SK-N-SH (cell line): Measurements from ENCODE around the gene MYB. TPM values are rescaled to one million over a fixed set of nuclear protein-coding genes. Genes with fewer than 3 reads are reported as not detected.

Source experiments
- CTCF ChIA-PET: fragments of 300-600, 350-600 bp; formaldehyde crosslinking; extraction: SDS; loops from one replicate; lab custom pipeline; 2021; lab: Yijun Ruan, JAX
- POLR2A ChIA-PET: fragments of 350-600 bp; sonication (Branson Sonifier 250); formaldehyde crosslinking; extraction: SDS; loops from one replicate; lab custom pipeline; 2020; ENCODE audit warnings: antibody characterized with exemption, inconsistent platforms; lab: Yijun Ruan, JAX
- DNase-seq: peaks from one replicate; pipeline ENCODE4 v3.0.0; 2012
- H2AFZ ChIP-seq: fragments of 200-600 bp; sonication (generic); 2 replicates; pipeline ENCODE4 v1.8.1; 2016; ENCODE audit warnings: antibody characterized with exemption, mild to moderate bottlenecking, low read depth
- H3F3A ChIP-seq: fragments of 200-600 bp; sonication (generic); replicated peaks from 2 replicates; pipeline ENCODE3; 2016; ENCODE audit warnings: antibody characterized with exemption, mild to moderate bottlenecking; ENCODE audit not compliant: insufficient read depth
- H3K27ac ChIP-seq, 2 experiments: fragments of 200-500 bp in 1 of 2; fragments of 200-600 bp in 1 of 2; sonication (Bioruptor generic) in 1 of 2; sonication (generic), shearing (Covaris generic) in 1 of 2; 2 replicates each; pipeline versions ENCODE4 v1.5.1 to v1.6.1; 2014 to 2016; ENCODE audit warnings: low read depth in 2 of 2, inconsistent platforms in 1 of 2, low read length in 1 of 2, mild to moderate bottlenecking in 1 of 2, mixed read lengths in 1 of 2
- H3K27me3 ChIP-seq: fragments of 200-600 bp; sonication (generic), shearing (Covaris generic); 2 replicates; pipeline ENCODE4 v1.6.1; 2016; ENCODE audit warnings: mixed run types; ENCODE audit not compliant: insufficient read depth
- H3K36me3 ChIP-seq, 2 experiments: fragments of 200-500 bp in 1 of 2; fragments of 200-600 bp in 1 of 2; sonication (Bioruptor generic) in 1 of 2; sonication (generic) in 1 of 2; replicated peaks in 1 of 2; 2 replicates each; pipeline versions ENCODE3 to v1.5.1; 2014 to 2016; ENCODE audit warnings: low read length in 1 of 2, mild to moderate bottlenecking in 1 of 2; ENCODE audit not compliant: insufficient read depth in 2 of 2, control insufficient read depth in 1 of 2
- H3K4me1 ChIP-seq, 2 experiments: fragments of 200-500 bp in 1 of 2; fragments of 200-600 bp in 1 of 2; sonication (Bioruptor generic) in 1 of 2; sonication (generic), shearing (Covaris generic) in 1 of 2; 2 replicates each; pipeline versions ENCODE4 v1.5.1 to v1.6.1; 2014 to 2016; ENCODE audit warnings: low read depth in 1 of 2, low read length in 1 of 2, mixed run types in 1 of 2; ENCODE audit not compliant: insufficient read depth in 2 of 2, control insufficient read depth in 1 of 2
- H3K4me2 ChIP-seq: fragments of 200-600 bp; sonication (generic), shearing (Covaris generic); 2 replicates; pipeline ENCODE4 v1.6.1; 2017; ENCODE audit warnings: mixed run types
- H3K4me3 ChIP-seq, 2 experiments: fragments of 200-500 bp in 1 of 2; fragments of 200-600 bp in 1 of 2; sonication (Bioruptor generic) in 1 of 2; sonication (generic), shearing (Covaris generic) in 1 of 2; 2 replicates each; pipeline versions ENCODE4 v1.5.1 to v1.8.1; 2014 to 2016; ENCODE audit warnings: low read depth in 2 of 2, inconsistent platforms in 1 of 2, low read length in 1 of 2, mild to moderate bottlenecking in 1 of 2, mixed read lengths in 1 of 2, moderate library complexity in 1 of 2
- H3K79me2 ChIP-seq: fragments of 200-600 bp; sonication (generic); 2 replicates; pipeline ENCODE4 v1.8.1; 2017; ENCODE audit warnings: mild to moderate bottlenecking; ENCODE audit not compliant: insufficient read depth
- H3K9ac ChIP-seq: fragments of 200-600 bp; sonication (generic); 2 replicates; pipeline ENCODE4 v1.6.1; 2017; ENCODE audit warnings: mixed run types
- H3K9me2 ChIP-seq: fragments of 200-600 bp; sonication (generic); 2 replicates; pipeline ENCODE4 v1.6.1; 2017; ENCODE audit warnings: mixed run types
- H3K9me3 ChIP-seq: fragments of 200-600 bp; sonication (generic); 2 replicates; pipeline ENCODE4 v1.6.1; 2017; ENCODE audit warnings: mixed run types, mild to moderate bottlenecking, moderate library complexity
- H4K20me1 ChIP-seq: fragments of 200-600 bp; sonication (generic); 2 replicates; pipeline ENCODE4 v1.6.1; 2017; ENCODE audit warnings: mild to moderate bottlenecking, mixed run types; ENCODE audit not compliant: insufficient read depth
- EP300 ChIP-seq, 2 experiments: IDR thresholded peaks; 2 replicates each; pipeline versions ENCODE4 v1.4.0 to v1.6.1; 2012; ENCODE audit warnings: borderline replicate concordance in 1 of 2, low read depth in 1 of 2, low read length in 1 of 2
- FOSL2 ChIP-seq: IDR thresholded peaks from 2 replicates; pipeline ENCODE4 v1.4.0; 2012; ENCODE audit warnings: low read depth, mild to moderate bottlenecking, moderate library complexity, borderline replicate concordance
- FOXM1 ChIP-seq: IDR thresholded peaks from 2 replicates; pipeline ENCODE4 v1.4.0; 2012; ENCODE audit warnings: low read depth, mild to moderate bottlenecking
- GATA2 ChIP-seq: sonication (generic); formaldehyde crosslinking; IDR thresholded peaks from 2 replicates; pipeline ENCODE4 v1.5.0; 2020; ENCODE audit warnings: mild to moderate bottlenecking, missing genetic modification reagents
- MXI1 ChIP-seq: IDR thresholded peaks from 2 replicates; pipeline ENCODE4 v1.6.1; 2012; ENCODE audit warnings: mild to moderate bottlenecking, low read depth, low read length, improper control_type of control experiment
- POLR2AphosphoS5 ChIP-seq: IDR thresholded peaks from 2 replicates; pipeline ENCODE4 v1.6.1; 2012; ENCODE audit warnings: low read depth, low read length
- RXRA ChIP-seq: IDR thresholded peaks from 2 replicates; pipeline ENCODE4 v1.4.0; 2012; ENCODE audit warnings: low read depth, mild to moderate bottlenecking, borderline replicate concordance
- SMC3 ChIP-seq: IDR thresholded peaks from 2 replicates; pipeline ENCODE4 v1.6.1; 2012; ENCODE audit warnings: low read depth, low read length, improper control_type of control experiment
- WGBS: methylation state at CpG from one replicate; pipeline ENCODE4 v1.1.6; 2017; ENCODE audit warnings: low lambda C conversion rate; 5-methylcytosine and 5-hydroxymethylcytosine counted together
- polyA plus RNA-seq, 3 experiments: library from polyadenylated mRNA; depleted of rRNA; stranded (reverse); fragments of >200 nt; gene quantifications; 2 replicates each; pipeline ENCODE4 v1.2.3, GENCODE V29; 2012
- small RNA-seq, 7 experiments: library from RNA; depleted of rRNA; stranded (forward); fragments of <200 nt; gene quantifications; one replicate each; pipeline ENCODE3, GENCODE V24; 2012
- TF ChIP-seq, protein P1 (sequence below): fragments of 150-350 bp; IDR thresholded peaks from 2 replicates; pipeline ENCODE4 v1.6.1; 2016; ENCODE audit warnings: mild to moderate bottlenecking, low read depth, low read length
- TF ChIP-seq, protein P2 (sequence below): IDR thresholded peaks from 2 replicates; pipeline ENCODE4; 2012

Gene MYB
- polyA plus RNA-seq, 1 of the 3 experiments (the other 2 are of a cell fraction) = 0.85 TPM

DNA sequence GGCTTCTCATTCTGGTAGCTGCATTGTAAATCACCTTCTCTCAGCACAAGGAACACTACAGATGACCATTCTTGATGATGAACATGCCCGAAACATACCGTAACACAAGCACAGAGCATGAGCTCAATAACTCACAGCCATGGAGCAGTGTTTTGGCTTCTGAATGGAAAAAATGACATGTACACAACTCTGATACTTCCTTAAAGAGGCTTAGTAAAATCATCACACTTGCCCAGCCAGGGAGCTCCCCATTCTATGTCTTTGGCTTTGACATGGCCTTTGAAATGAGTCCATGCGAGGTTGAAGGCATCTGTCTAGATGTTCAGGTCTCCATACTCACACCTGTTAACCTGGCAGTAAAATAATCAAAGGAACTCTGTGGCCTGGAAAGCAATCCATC is 87.6 kb downstream of the MYB start:
- Histone ChIP-seq H3K27me3 (no peaks in the 10 kb centered on the region), H3K9ac (no peak overlapping the region), H3K9me3 (no peaks in the 10 kb centered on the region), H3K4me1 (no peaks in the 10 kb centered on the region), H4K20me1 (no peaks in the 10 kb centered on the region), H3K9me2 (no peaks in the 10 kb centered on the region), H3K36me3 (no peaks in the 10 kb centered on the region), H3K4me2 (no peak overlapping the region), H3F3A (no peaks in the 10 kb centered on the region), H2AFZ (no peak overlapping the region), H3K27ac (no peak overlapping the region), H3K79me2 (no peaks in the 10 kb centered on the region), H3K4me3 (no peak overlapping the region)
- ChIA-PET CTCF (no interaction called here), POLR2A (no interaction called here)
- DNase-seq = no peak
- TF ChIP-seq POLR2AphosphoS5 = no peak
- TF ChIP-seq, protein P1, sequence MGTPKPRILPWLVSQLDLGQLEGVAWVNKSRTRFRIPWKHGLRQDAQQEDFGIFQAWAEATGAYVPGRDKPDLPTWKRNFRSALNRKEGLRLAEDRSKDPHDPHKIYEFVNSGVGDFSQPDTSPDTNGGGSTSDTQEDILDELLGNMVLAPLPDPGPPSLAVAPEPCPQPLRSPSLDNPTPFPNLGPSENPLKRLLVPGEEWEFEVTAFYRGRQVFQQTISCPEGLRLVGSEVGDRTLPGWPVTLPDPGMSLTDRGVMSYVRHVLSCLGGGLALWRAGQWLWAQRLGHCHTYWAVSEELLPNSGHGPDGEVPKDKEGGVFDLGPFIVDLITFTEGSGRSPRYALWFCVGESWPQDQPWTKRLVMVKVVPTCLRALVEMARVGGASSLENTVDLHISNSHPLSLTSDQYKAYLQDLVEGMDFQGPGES = no peak
- no peak for TF ChIP-seq FOSL2
- no peak for TF ChIP-seq RXRA
- TF ChIP-seq MXI1 = no peak
- no peak for TF ChIP-seq EP300 (IDR thresholded peaks at IDR 0.05; ENCODE audit: borderline replicate concordance in 1 of 2, low read depth in 1 of 2, low read length in 1 of 2)
- TF ChIP-seq FOXM1 = no peak
- TF ChIP-seq, protein P2, sequence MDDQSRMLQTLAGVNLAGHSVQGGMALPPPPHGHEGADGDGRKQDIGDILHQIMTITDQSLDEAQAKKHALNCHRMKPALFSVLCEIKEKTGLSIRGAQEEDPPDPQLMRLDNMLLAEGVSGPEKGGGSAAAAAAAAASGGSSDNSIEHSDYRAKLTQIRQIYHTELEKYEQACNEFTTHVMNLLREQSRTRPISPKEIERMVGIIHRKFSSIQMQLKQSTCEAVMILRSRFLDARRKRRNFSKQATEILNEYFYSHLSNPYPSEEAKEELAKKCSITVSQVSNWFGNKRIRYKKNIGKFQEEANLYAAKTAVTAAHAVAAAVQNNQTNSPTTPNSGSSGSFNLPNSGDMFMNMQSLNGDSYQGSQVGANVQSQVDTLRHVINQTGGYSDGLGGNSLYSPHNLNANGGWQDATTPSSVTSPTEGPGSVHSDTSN = no peak
- TF ChIP-seq SMC3 = no peak
- no peak for TF ChIP-seq GATA2 (CRISPR knock-in tag)
- 100% methylated on average over 3 of the region's 3 CpGs for WGBS

Small RNAs within 50 kb of the gene (small RNA-seq; reads per million reads assigned to genes)
- 0 reads per million in 7 experiments for gene MIR548A2

Other genes starting within 250 kb of the MYB start
- gene ALDH8A1, start 231.2 kb upstream of the MYB start, polyA plus RNA-seq (2012; rRNA removed) = 0.25 and 0.26 TPM in 2 replicates
- 19.0 and 24.3 TPM in 2 replicates for gene HBS1L, start 126.5 kb upstream of the MYB start, polyA plus RNA-seq (2012; rRNA removed)